OCI-LY7 (cell line): ENCODE measurements around the gene GTPBP10.

ENCODE experiments used
- CTCF ChIP-seq: fragments of 200-600 bp; sonication (generic); conservative IDR thresholded peaks from 2 replicates; pipeline ENCODE4 v1.5.1; 2014; ENCODE audit warnings: mild to moderate bottlenecking, antibody characterized with exemption, low read length, moderate library complexity, mixed read lengths
- EZH2phosphoT487 ChIP-seq: fragments of 200-600 bp; sonication (generic); IDR thresholded peaks from 2 replicates; pipeline ENCODE4 v1.6.1; 2018; ENCODE audit warnings: low read depth, borderline replicate concordance, mild to moderate bottlenecking, mixed run types, antibody characterized with exemption, low read length, moderate library complexity, mixed read lengths

GRCh38 chr7:90404777-90405176, 58.3 kb downstream of the GTPBP10 start:
- no peak for TF ChIP-seq CTCF
- TF ChIP-seq EZH2phosphoT487, result no peak
